K562 treated with DMSO at 1 percent for 4 hours (cell line): Measurements from ENCODE around the gene NAP1L4. TPM values are rescaled to one million over a fixed set of nuclear protein-coding genes. Genes with fewer than 3 reads are reported as not detected.

ENCODE experiments used
- total RNA-seq: library from RNA; unstranded; fragments of 300-600 nt; gene quantifications from 2 replicates; pipeline ENCODE4 v1.2.3, GENCODE V29; 2022; ENCODE audit not compliant: insufficient read depth

Gene NAP1L4, protein sequence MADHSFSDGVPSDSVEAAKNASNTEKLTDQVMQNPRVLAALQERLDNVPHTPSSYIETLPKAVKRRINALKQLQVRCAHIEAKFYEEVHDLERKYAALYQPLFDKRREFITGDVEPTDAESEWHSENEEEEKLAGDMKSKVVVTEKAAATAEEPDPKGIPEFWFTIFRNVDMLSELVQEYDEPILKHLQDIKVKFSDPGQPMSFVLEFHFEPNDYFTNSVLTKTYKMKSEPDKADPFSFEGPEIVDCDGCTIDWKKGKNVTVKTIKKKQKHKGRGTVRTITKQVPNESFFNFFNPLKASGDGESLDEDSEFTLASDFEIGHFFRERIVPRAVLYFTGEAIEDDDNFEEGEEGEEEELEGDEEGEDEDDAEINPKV
- 89.8 and 102 TPM in 2 replicates for total RNA-seq

DNA sequence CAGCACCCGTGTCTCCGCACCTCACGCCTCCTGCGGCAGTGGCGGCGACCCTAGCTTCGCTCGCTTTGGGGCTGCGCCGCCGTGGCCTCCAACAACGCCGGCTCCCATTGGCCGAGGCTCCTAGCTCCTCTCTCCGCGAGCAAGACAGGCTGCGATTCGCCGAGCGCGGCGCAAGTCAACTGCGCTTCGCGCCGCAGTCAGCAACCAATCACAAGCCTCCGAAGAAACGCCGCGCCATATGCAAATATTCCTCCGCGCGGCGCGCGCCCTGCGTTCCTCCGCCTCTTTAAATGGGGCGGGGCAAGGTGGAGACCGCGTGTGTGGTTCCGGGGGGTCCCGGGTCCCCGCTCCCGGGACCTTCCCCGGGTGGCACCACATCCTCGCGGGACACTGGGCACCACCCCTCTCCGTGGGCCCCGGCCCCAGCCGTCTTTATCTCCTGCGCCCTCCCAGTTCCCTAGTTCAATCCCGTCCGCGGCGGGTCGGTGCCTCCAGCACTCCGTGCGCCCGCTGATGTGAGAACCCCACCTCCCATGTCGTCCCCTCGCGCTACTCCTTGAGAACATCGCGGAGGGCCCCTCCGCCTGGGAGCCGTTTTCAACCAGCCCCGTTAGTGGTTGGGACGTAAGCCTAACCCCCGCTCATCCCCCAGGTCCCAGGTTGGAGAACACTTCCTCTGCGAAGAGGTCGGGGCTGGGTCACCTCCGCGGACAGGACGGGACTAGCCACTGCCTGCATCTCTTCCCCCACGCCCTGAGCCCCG, at the start of gene NAP1L4:
Gene NAP1L4 (minus strand): TSS at position 96 of the 763 bp plus-strand sequence. CDS start 13,109 bp downstream, outside the sequence.

DNA sequence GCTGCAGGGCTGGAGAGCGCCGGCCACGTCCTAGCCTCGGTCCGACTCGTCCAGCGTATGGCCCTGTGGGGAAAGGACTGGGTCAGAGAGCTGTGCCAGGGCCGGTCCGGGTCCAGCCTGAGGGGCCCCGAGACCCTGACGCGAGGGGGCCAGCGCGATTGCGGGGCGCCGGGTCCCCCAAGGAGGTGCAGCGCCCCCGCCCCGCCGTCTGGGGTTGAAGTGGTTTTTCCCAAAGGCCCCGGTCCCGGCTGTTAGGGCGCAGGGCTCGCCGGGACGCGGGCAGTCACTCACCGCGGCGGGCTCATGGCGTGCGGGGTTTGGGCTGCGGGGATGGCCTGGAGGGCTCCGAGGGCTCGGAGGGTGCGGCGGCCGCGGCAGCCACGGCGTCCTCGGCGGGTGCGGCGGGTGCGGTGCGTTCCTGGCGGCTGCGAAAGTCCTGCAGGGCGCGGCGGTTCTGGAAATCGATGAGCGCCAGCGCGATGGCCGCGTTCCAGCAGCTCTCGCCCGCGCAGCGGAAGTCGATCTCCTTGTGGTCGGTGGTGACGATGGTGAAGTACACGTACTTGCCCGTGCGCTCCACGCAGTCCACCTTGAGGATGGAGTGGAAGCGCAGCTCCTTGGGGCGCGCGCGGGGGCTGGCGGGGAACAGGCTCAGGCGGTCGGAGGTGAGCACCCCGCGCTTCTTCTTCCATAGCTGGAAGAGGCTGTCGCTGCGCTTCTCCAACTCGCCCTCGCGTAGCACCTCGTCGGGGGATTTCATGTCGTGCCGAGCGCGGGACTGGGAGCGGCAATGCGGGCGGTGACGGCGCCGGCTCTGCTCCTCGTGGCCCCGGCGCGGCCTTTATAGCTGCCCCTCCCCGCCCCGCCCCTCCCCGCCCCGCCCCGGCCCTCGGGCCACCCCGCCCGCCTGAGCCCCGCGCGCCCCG, 63.3 kb downstream of the NAP1L4 start, which contains the start of gene PHLDA2:
Gene PHLDA2 (minus strand): TSS at position 816 of the 926 bp plus-strand sequence. CDS start 56 bp downstream, at position 760.

Other genes with a start within 250 kb of the NAP1L4 start
- 15.1 and 15.4 TPM in 2 replicates for gene CDKN1C, start 106.6 kb downstream of the NAP1L4 start, total RNA-seq
- 49.7 and 53.1 TPM in 2 replicates for gene PHLDA2, start 62.9 kb downstream of the NAP1L4 start, total RNA-seq
- 153 and 162 TPM in 2 replicates for gene CARS1, start 65.1 kb upstream of the NAP1L4 start, total RNA-seq
- gene OSBPL5, start 173.0 kb upstream of the NAP1L4 start, total RNA-seq: 7.1 and 8.0 TPM in 2 replicates
- not detected in 2 replicates for gene MRGPRG, start 226.5 kb upstream of the NAP1L4 start, total RNA-seq
- not detected in 2 replicates for gene MRGPRE, start 240.1 kb upstream of the NAP1L4 start, total RNA-seq